GM20431 (cell line): ENCODE results near the gene EXOC6B.

ENCODE experiments used
- in situ Hi-C: fragments of 300-500 bp; cut with MseI, MboI; formaldehyde crosslinking; loops from one replicate; pipeline ENCODE4 v1.15.0; 2020; ENCODE audit warnings: low sequenced_read_pairs; ENCODE audit not compliant: unreplicated experiment

EXOC6B gene

DNA sequence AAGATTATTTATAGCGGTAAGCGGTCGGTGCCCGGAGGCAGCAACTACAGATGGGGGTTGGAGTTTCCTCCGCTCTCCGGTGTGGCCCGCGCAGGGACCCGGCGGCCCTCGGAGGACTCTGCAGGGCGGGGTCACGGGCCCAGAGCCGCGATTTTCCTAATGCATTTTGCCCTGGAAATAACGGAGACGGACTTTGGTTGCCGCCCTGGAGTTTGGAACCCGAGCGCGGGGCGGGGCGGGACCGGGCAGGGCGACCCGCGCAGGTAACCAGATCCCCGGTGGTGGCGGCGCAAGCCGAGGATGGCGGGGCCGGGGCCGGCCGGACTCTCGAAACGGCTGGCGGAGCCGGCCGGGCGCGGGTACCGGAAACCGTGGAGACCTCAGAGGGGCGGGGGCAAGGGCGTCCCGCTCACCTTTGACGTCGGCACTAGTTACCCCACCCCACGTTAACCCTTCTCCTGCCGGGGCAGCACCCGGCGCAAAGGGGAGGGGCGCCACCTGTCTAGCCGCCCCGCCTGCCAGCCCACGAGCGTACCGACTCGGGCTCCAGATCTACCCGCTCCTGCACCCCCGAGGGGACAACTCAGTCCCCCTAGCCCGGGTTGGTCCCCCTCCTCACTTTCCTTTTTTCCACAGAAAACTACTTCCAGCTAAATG lies 681.1 kb downstream of the EXOC6B start:
- in situ Hi-C loops, result no loop called here

DNA sequence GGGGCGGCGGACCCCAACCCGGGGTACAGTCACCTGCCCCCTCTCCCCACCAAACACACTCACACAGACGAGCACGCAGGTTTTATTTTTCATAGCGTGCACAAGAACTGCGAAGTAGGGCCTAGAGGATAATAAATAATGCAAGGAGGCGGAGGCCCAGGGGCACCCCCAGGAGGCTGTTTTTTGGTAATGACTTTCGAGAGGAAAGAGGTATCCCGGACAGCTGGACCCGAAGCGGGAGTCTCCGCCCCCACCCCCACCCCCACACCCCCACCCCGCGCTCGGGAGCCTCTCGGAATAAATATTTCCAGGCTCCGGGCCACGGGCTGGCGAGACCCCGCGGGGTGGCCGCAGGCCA lies 681.6 kb downstream of the EXOC6B start:
- in situ Hi-C loops, result no loop called here

DNA sequence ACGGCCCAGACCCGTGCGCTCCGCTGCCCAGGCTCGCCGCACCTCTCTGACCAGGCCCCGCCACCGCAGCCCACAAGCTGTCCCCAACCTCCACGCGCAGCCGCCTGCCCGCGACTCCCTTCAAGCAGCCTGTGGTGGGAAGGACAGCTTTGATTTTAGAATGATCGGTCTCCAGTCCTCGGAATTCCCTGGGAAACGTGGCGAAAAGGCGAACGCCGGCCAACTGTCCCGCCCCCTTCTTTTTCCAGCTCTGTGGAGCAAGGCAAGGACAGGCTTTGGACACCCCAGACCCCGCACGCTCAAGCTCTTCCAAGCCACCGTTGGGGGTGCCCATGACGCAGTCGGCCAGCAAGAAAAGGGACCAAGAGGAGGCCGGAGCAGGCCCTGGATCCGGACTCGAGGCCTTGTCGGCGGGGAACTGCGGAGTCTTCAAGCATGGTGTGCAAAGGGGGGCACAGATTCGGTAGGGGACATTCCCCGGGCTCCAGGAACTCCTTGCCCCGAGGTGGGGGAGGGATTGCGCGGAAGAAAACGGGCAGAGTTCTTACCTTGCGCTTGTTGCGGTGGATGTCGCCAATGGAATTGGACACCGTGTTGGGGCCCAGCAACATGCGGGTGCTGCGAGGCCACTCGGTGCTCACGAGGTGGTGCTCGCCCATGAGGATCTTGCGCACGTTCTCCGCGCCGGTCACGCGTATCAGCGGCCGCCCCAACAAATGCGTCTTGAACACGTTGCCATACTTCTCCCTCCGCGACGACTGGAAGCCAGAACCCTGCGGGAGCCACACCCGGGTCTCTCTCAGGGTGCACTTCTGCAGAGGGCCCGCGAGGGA lies 682.2 kb downstream of the EXOC6B start:
- in situ Hi-C loops, result no loop called here

DNA sequence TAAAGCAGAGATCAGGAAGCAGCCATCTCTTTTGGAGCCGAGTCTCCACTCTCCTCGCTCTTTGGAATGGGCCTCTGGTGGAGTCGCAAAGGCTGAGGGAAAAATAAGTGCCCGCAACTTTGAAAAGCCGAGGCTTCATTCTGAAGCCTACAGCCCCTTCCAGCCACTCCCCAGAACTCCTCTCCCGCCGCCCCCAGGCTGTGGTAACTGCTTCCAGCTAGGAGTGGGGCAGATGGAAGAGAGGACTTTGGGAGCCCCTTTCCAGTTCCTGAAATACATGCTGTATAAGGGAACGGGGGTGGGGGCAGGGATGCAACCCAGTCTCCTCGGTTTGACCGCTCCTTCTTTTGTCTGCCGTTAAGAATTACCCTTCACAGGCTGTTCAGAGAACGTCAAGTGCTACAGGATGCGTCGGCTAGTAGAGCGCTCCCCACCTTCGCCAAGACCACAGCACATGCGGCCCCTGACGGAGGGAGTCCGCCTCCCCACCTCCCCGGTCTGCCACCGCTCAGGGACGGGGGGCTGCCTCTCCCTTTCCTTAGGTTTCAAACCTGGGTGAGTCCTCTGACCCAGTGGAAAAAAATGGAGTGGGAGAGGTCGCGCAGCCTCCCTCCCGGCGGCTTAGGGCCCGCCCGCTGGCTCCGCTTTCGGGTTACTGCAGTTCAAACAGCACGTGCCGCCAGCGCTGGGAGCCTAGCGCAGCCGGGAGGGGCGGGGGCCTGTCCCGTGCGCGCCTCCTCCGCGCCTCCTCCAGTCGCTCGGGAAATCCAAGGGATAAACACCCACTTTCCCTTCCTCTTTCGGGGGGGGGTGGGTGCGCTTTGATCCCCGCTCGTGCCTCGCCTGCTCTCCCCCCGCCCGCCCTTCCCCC lies 683.0 kb downstream of the EXOC6B start:
- in situ Hi-C loops, result no loop called here

DNA sequence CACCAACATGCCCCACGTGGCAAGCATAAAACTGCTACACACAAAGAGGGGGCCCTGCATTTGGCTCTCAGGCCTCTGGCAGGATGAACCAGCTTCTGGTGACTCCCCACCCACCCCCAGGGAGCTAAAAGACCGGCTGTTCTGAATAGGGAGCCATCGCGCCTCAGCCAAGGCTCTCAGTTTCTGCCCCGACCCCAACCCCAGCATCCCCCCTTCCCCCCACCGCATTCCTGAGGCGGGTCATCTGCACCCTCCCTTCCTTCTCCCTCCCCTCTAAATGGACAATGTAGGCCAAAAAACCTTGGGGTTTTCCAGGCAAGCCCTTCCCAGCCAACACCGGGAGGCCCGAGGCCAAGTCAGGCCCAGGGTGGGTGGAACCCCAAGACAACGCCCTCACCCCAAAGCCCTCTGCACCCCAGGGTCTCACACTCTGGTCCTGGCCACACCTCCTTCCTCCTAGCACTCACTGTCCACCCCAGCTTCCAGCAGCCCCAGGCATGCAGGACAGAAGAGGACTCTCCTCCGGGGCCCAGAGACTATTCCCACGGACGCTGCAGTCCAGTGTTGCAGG lies 683.9 kb downstream of the EXOC6B start:
- in situ Hi-C loops, result no loop called here

DNA sequence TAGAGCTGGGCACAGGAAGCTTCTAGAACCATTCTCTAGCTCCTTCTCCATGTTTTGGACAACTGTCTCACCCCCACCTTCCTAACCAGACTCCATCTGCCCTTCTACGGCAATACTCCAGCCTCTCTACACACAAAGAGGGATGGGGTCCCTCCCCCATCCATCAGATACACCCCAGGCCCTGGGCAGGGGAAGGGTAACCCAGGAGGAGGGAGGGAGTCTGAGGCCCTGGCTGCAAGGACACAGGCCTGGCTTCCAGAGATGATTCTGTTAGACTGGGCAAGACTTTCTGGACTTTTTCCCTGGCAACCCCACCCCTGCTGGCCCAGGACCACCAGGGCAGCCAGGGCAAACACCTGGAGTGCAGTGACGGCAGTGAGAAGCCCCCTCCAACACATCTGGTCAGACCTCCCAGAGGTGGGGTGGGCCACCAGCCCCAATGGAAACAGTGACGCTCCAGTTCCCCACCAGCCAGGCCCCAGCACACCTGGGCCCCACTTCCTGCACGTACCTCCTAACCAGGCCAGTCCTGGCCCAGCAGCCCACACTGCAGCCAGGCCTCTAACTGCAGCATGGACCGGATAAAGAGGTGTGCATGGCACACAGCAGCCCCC lies 684.7 kb downstream of the EXOC6B start:
- in situ Hi-C loops, result no loop called here

DNA sequence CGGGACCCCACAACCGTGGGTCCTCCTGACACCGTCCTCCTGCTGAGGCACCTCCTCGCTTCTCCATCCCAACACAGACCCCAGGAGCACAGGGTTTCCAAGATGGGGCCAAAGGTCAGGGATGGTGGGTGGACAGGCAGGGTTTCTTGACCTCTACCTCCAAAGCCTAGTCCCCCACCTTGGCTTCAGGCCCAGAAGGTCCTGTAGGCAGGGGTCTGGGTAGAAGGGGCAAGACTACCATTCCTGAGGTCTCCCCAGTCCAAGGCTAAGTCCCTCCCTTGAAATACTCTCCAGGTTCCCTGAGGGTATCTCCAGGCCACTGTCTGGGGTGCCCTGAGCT lies 685.2 kb downstream of the EXOC6B start:
- in situ Hi-C loops, result no loop called here

DNA sequence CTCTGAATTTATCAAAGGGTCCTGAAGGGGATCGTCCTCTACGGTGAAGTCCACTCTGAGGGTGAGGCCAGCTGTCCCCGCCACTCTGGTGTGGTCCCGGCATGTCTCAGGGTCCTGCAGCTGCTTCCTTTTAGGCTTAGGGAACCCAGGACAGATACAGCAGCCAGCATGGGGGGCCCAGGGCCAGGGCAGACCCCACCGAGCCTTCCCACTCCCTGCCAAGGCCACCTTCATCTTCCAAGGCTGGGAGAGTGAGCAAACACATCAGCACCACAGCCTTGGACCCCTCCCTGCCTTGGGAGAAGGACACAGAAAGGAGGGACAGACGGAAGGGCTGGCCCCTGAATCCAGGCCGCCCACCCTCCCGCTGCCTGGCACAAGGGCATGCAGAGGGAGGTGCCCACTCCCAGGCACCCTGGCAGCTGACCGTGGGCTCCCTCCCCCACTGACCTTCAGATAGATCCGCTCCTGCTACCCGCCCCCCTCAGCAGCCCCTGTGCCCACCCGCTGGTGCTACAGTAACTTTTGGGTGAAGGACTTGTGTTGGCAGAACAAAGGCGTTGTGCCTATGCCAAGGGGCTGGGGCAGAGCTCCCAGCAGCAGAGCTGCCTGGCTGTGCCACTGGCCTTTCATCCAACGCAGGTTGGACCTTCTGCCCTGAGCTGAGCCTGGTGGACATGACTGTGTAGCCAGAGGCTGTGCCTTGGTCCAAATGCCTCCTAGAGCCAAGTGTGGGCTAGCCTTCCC lies 685.8 kb downstream of the EXOC6B start:
- in situ Hi-C loops, result no loop called here

DNA sequence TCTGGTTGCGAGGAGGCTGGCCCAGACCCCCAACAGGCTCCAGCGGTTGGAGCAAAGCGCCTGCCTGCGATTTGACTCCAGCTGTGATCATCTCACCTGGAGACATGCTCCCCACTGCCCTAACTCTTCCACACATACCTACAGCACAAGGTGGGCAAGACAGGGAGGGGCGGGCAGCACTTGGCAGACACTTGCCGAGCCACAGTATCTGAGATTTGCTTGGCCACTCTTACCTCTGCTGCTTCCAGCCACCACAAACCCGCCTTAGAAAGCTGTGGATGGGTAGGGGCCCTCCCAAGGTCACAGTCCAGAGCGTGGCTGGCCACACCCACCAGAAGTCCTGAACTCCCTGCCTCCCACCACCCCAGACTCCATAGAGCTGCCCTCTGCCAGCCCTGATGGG lies 686.4 kb downstream of the EXOC6B start:
- in situ Hi-C loops, result no loop called here

DNA sequence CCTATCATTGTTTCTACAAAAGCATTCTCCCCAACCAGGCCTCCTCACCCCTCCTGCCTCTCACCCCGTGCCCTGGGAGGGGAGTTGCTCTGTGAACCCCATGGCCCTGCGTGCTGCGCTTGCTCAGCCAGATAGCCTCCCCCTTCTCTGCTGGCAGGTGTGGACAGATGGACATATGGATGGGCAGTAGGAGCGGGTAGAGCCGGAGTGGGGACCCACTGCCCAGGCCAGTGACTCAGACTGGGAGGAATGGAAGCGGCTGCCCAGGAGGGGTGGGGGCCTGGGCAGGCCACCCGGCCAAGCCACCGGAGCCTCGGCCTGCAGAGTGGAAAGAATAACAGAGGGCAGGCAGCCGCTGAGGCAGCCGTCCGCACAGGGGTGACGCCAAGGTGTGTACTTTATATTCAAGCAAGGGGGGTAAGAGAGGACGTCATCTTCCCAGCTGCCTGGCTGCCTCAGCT lies 686.9 kb downstream of the EXOC6B start:
- in situ Hi-C loops, result no loop called here

DNA sequence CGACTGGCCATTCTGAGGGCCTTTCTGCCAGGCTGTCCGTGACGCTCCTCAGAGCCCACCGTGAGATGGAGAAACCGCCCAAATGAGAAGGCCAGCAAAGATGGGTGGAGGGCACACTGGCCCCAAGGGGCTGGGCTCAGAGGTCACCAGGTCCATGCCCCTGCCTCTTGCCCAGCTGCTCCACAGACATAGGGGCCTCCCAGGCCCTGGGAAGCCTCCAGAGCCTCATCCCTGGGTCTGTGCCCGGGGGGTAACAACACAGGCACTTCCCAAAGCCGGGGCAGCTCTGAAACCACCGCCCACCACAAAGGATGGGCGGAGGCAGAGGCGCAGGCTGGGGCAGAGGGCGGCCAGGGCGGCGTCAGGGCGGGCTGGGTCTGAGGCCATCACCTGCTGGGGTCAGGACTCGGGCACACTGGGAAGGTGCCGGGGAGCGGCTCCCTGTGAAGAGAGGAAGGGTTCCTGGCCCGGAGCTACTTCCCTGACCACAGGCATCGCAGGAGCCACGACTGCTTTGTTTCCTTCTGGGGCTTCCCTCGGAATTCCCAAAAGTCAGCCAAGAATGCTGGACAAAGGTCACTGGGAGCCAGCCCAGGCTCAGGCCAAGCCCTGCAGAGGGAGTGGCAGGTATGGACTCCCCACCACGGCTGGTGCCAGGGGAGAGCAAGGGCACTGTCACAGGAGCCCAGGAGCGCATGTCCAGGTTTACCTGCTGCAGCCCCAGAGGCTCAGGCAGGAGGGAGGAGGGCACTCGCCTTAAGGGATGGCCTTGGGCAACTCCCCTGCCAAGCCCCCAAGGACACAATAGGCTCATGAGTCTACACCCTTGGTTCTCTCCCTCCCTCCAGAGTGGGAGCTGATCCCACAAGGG lies 687.6 kb downstream of the EXOC6B start:
- in situ Hi-C loops, result no loop called here

DNA sequence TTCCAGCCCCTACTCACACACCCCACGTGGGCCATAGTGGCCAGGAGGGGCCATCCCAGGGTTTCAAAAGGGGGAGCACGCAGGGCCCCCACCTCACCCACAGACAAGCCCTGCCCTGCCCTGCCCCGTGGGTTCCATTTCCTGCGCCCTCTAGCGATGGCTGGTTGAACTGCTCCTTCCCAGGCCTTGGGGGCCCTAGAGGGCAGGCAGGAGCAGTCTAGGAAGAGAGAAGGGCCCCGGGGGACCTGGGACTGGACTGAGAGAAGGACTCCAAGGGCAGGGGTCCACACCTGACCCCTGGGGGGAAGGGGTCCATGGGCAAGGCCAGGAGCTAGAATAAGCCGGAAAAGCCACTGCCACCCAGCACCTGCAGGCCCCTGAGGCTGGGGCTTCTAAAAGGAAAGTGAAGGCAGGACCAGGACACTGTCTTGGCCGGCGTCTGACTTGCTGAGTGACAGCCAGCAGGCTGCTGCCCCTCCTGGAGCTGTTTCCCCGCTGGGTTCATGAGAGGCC lies 688.3 kb downstream of the EXOC6B start:
- in situ Hi-C loops, result no loop called here

DNA sequence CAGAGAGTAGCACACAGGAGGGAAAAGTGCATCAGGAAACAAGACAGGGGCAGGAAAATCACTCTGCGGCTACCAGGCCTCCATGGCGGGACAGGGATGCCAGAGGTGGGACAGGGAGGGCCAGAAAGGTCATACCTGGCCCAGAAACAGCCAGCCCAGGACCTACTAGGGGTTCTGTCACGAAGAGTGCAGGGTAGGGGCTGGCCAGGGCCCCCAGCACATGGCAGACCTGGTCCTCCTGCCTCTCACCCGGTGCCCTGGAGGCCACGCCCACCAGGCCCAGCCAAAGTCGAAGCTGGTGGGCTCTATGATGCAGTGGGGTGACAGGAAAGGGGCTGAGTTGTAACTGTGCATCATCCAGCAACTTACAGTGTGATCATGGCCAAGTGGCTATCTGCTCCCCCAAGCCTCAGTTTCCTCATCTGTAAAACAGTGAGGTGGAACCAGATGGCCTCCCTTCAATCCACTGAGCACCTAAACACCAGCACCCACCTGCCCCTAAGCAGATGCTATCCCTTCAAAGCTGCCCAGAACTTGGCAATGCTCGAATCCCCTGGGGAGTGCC lies 688.8 kb downstream of the EXOC6B start:
- in situ Hi-C loops, result no loop called here

DNA sequence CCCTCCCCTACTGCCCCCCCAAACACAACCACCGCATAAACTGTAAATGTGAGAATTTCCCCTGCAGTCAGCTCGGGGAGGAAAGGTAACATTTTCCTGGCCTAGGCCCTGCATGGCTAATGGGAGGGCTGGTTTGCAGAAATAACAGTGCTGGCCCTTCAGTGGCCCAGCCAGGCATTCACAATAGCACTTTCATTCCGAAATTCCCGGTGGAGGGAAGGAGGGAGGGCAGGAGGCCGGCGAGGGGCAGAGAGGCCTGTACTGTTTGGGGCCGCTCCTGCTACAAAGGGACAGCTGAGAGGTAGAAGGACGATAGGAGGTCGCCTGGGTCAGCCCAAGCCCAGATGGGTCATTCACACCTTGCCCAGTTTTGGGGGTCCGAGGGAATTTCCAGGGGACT lies 689.5 kb downstream of the EXOC6B start:
- in situ Hi-C loops, result no loop called here

DNA sequence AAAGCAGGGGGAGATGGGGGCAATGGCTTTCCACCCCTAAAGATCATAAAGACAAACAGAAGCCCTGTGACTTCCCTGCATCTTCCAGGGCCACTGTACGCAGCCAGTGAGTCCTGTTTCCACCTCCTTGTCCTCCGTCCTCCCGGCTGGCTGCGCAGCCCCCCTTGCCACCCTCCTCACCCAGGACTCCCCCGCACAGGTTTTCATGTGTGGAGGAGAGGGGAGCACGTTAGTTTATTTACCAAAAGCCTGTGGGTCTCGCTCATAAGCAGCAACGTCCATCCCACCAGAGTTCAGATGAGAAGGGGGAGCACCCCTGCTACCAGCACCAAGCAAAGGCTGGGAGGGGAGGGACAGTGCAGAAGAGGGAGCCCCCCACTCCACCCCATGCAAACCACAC lies 689.9 kb downstream of the EXOC6B start:
- in situ Hi-C loops, result no loop called here

DNA sequence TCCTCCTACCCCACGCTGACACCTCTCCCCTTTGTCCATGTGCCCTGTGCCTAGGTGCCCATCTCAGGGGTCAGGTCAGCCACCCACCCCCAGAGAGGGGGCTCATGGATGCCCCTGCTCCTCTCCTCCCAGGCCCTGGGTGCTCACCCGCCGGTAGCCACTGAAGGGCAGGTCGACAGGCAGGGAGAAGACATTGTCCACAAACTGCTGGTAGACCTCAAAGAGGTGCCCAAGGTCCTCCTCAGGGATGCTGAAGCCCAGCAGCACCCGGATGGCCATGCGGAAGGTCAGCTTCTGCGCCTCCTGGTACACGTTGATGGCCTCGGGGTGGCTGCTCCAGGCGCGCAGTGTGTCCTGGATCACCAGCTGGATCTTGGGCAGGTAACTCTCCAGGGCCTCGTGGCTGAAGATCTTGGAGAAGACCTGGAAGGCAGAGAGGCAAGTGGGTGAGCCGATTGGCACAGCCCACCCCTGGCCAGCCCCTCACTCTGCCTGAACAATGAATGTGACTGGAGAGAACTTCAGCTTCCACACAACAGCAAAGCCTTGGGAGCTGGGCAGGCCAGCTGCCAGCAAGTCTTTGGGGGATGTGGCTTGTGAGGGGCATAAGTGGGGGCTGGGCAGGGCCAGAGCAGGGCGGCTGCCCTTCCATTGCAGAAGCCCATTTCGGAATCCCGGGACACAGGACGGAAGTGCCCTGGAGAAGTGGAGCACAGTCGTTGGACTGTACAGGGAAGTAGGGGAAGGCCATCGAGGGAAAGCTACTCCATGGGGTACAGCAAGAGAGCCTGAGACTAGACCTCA lies 690.6 kb downstream of the EXOC6B start:
- in situ Hi-C loops, result no loop called here

DNA sequence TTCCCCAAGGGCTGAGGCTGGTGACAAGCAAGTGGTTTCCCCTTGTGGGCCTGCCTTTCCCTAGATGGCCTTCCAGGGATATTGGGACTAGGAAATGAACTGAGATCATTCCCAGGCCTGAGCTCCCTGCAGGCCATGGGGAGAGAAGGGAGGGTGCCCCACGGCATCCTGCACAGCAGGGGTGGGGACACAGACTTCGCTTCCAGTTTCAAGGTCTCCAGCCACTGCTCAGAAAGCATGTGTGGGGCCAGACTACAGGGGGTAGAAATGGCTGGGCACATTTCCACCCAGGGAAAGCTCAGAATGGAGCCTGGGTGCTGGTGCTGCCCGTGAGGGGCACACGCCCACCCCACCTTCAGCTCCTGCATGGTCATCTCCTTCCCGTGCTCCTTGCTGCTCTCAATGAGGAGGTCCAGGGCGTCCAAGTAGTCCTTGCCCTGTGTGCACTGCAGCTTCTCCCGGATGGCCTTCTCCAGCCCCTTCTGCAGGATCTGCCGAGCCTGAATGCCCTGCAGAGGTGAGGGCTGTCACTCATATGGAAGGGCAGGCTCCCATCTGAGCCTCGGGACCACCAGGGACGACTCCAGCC lies 691.3 kb downstream of the EXOC6B start:
- in situ Hi-C loops, result no loop called here
